LNCaP clone FGC (cell line): Measurements from ENCODE around the gene CASZ1.
A peak's percentile ranks its signal among the peaks of the same experiment; 100 is the strongest.

Source experiments
- DNase-seq: peaks from one replicate; pipeline ENCODE4 v3.0.0-alpha.2; 2011; ENCODE audit warnings: low read depth
- H3K4me3 ChIP-seq: 2 replicates; pipeline ENCODE4 v1.5.1; 2011; ENCODE audit warnings: mild to moderate bottlenecking, low read depth, low read length, control low read depth
- TF ChIP-seq, protein P1 (sequence below): IDR thresholded peaks from 2 replicates; pipeline ENCODE4 v1.5.1; 2012; ENCODE audit warnings: mild to moderate bottlenecking; ENCODE audit not compliant: control insufficient read depth, insufficient read depth; ENCODE audit errors: extremely low read depth

Gene CASZ1

GRCh38 chr1:10692401-10693021 is 103.9 kb downstream of the CASZ1 start:
- DNase-seq, result no peak
- H3K4me3 ChIP-seq, result peak overlapping the region; percentile 51
- TF ChIP-seq, protein P1, sequence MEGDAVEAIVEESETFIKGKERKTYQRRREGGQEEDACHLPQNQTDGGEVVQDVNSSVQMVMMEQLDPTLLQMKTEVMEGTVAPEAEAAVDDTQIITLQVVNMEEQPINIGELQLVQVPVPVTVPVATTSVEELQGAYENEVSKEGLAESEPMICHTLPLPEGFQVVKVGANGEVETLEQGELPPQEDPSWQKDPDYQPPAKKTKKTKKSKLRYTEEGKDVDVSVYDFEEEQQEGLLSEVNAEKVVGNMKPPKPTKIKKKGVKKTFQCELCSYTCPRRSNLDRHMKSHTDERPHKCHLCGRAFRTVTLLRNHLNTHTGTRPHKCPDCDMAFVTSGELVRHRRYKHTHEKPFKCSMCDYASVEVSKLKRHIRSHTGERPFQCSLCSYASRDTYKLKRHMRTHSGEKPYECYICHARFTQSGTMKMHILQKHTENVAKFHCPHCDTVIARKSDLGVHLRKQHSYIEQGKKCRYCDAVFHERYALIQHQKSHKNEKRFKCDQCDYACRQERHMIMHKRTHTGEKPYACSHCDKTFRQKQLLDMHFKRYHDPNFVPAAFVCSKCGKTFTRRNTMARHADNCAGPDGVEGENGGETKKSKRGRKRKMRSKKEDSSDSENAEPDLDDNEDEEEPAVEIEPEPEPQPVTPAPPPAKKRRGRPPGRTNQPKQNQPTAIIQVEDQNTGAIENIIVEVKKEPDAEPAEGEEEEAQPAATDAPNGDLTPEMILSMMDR, result peak; percentile 47

DNA sequence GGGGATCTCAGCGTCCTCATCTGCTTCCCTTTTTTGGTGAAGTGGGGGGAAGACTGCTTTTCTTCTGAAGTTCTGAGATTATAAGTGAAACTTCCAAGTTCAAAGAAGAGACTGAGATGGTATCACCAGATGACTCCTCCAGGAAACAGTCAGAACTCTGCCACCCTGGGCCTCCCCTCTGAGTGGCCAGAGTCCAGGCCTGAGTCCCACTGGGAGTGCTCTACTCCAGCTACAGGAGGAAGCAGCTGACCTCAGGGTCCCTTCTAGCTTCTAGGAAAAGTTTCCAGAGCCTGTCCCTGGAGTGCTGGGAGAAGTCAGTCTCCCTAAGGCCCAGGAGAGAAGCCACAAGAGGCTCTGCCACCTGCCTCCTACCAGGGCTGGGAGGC is 104.7 kb downstream of the CASZ1 start:
- TF ChIP-seq, protein P1, result no peak
- no peak for DNase-seq
- no peak overlapping the region for H3K4me3 ChIP-seq

GRCh38 chr1:10691075-10691739 is 105.2 kb downstream of the CASZ1 start:
- DNase-seq, result no peak
- TF ChIP-seq, protein P1, result no peak
- H3K4me3 ChIP-seq, result no peak overlapping the region

DNA sequence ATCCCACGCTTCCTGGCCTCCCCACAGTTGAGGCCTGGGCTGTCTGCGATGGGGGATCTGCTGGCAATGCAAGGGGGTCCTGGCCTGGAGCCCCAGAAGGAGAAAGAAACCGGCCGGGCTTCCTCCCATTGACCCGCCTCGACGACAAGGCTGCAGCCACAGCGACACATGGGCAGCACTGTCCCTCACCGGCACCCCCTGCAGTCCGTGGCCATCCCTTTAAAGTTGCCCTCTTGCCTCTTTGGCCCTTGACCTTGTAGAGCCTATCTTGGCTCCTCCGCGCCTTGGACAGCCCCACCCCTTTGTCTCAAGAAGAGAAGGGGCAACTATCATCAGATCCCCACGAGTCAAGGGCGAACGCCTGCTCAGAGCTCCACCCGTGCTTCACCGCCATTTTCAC is 106.0 kb downstream of the CASZ1 start:
- TF ChIP-seq, protein P1, result no peak
- no peak for DNase-seq
- no peak overlapping the region for H3K4me3 ChIP-seq

- TF ChIP-seq, protein P1, result no peak
- DNase-seq, result no peak
- H3K4me3 ChIP-seq, result no peak overlapping the region
These were observed 108.0 kb downstream of the CASZ1 start for GRCh38 chr1:10688409-10688786.

- DNase-seq, result no peak
- TF ChIP-seq, protein P1, result no peak
- no peak overlapping the region for H3K4me3 ChIP-seq
These were observed 108.6 kb downstream of the CASZ1 start for GRCh38 chr1:10687782-10688408.
